Suprapubic skin (tissue), 4 donors: Measurements from ENCODE around the gene CASD1.

ENCODE experiments used
- CTCF ChIP-seq, 2 donors: fragments of 200-600 bp in 1 of 2; fragments of 450-650 bp in 1 of 2; sonication (generic) in 1 of 2; IDR thresholded peaks; one replicate each; pipeline ENCODE4 v1.5.1; 2016 to 2019; ENCODE audit warnings: antibody characterized with exemption in 2 of 2, mild to moderate bottlenecking in 1 of 2, moderate library complexity in 1 of 2
- EP300 ChIP-seq: sonication (generic); formaldehyde crosslinking; IDR thresholded peaks from one replicate; pipeline ENCODE4 v1.6.1; 2017; ENCODE audit warnings: antibody characterized with exemption
- POLR2A ChIP-seq, 2 donors: fragments of 450-650 bp; IDR thresholded peaks; one replicate each; pipeline ENCODE4 v1.6.1; 2017; ENCODE audit warnings: antibody characterized with exemption in 2 of 2, mild to moderate bottlenecking in 2 of 2, moderate library complexity in 2 of 2
- POLR2AphosphoS5 ChIP-seq, 3 donors: sonication (generic); formaldehyde crosslinking; IDR thresholded peaks; one replicate each; pipeline ENCODE4 v1.6.1; 2017; ENCODE audit warnings: antibody characterized with exemption in 3 of 3

- TF ChIP-seq CTCF (IDR thresholded peaks at IDR 0.05) (no peak), POLR2A (IDR thresholded peaks at IDR 0.05) (no peak), POLR2AphosphoS5 (IDR thresholded peaks at IDR 0.05) (no peak), EP300 (no peak)
Observed at GRCh38 chr7:94605031-94605430, 95.4 kb downstream of the CASD1 start.
